B cell (primary cell): ENCODE measurements around the gene STARD3.

Source experiments
- CTCF ChIP-seq: fragments of 200-600 bp; IDR thresholded peaks from one replicate; pipeline ENCODE4 v1.8.0; 2022; ENCODE audit warnings: antibody characterized with exemption, mild to moderate bottlenecking
- EZH2 ChIP-seq: IDR thresholded peaks from 2 replicates; pipeline ENCODE4 v1.6.1; 2012; ENCODE audit warnings: borderline replicate concordance, low read depth, mild to moderate bottlenecking, moderate library complexity, low read length; ENCODE audit not compliant: insufficient read depth, poor library complexity, severe bottlenecking

GRCh38 chr17:39635614-39636176 is 1.2 kb upstream of the STARD3 start:
- TF ChIP-seq EZH2, result no peak
- no peak for TF ChIP-seq CTCF
